GM19467 (cell line): ENCODE results near the gene HNRNPF.
"Not testable (repeated sequence)": the region's sequence is repeated elsewhere in the genome, so short reads cannot be mapped to it uniquely, and the experiment has no call there.

Experiments
- ATAC-seq: cut with Tn5 transposase; IDR thresholded peaks from one replicate; pipeline ENCODE4 v1.9.1; 2021; ENCODE audit warnings: mild to moderate bottlenecking, moderate library complexity; ENCODE audit not compliant: unreplicated experiment

HNRNPF gene, protein sequence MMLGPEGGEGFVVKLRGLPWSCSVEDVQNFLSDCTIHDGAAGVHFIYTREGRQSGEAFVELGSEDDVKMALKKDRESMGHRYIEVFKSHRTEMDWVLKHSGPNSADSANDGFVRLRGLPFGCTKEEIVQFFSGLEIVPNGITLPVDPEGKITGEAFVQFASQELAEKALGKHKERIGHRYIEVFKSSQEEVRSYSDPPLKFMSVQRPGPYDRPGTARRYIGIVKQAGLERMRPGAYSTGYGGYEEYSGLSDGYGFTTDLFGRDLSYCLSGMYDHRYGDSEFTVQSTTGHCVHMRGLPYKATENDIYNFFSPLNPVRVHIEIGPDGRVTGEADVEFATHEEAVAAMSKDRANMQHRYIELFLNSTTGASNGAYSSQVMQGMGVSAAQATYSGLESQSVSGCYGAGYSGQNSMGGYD

DNA sequence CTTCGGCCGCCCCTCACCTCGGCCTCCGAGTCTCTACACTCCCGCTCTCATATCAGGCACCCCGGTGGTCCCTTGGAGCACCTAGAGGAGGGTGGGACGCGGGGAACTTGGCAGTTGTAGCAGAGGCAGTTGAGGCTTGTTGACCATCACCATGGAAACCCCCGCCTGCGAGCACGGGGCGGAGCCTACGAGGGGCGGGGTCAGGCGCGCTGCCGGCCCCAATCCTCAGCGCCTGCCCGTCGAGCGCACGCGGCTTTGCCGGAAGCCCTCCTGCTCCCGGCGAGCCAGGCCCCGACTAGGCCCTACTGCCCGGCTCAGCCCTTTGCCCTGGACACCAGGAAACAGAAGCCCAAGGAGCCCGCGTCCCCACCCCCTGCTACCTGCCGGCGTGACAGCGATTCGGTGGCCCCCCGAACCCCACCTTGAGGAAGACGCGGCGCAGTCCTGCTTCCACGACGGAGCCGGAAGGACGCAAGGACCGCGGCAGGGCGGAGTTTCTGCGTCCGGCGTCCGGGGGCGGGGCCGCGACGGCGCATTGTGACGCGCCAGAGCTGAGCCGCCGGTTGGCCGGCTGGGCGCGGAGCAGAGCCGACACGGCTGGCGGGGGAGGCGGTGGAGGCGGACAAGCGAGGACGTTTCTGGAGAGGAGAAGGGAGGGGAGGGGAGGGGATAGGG lies at the start of gene HNRNPF:
TSS of gene HNRNPF (minus strand) at position 477 of the 675 bp plus-strand sequence. CDS start 21,302 bp downstream, outside the sequence.
- ATAC-seq = peak; percentile 66

GRCh38 chr10:43458227-43458626 lies 49.2 kb upstream of the HNRNPF start:
- ATAC-seq = no peak

GRCh38 chr10:43456561-43456960 lies 47.6 kb upstream of the HNRNPF start:
- not testable (repeated sequence) for ATAC-seq

DNA sequence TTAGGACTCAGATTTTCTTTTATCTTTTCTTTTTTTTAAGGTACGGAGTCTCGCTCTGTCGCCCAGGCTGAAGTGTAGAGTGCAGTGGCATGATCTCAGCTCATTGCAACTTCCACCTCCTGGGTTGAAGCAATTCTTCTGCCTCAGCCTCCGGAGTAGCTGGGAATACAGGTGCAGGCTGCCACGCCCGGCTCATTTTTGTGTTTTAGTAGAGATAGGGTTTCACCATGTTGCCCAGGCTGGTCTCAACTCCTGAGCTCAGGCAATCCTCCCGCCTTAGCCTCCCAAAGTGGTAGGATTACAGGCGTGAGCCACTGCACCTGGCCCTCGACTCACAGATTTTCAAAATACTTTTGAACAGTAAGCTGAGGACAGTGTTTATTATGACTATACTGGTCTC lies 45.0 kb upstream of the HNRNPF start:
- not testable (repeated sequence) for ATAC-seq

GRCh38 chr10:43453266-43453831 lies 44.4 kb upstream of the HNRNPF start:
- no peak for ATAC-seq

DNA sequence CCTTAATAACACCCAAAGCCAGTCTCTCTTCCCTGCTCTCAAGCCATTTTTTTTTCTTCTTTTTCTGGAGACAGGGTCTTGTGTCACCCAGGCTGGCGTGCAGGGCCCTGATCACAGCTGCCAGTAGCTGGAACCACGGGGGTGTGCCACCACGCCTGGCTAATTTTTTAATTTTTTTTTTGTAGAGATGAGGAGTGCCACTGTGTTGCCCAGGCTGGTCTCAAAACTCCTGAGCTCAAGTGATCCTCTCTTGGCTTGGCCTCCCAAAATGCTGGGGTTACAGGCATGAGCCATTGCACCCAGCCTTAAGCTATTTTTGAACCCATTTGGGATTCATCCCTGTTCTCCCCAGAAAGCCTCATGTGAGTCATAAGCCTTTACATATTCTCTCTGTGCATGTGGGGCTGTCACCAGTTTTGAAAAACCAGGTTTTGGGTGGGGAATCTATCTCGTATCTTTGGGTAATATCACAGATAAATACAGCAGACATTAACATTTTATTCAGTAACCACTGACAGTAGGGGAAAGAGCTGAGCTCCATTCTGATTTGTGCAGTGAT lies 43.4 kb upstream of the HNRNPF start:
- no peak for ATAC-seq

DNA sequence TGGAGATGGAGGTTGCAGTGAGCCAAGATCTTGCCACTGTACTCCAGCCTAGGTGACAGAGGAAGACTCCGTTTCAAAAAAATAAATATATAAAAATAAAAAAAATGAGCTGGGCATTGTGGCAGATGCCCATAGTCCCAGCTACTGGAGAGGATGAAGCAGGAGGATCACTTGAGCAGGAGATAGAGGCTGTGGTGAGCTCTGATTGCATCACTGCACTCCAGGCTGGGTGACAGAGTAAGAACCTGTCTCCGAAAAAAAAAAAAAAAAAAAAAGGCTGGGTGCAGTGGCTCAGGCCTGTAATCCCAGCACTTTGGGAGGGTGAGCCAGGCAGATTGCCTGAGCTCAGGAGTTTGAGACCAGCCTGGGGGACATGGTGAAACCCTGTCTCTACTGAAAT lies 39.8 kb upstream of the HNRNPF start:
- no peak for ATAC-seq

- not testable (repeated sequence) for ATAC-seq
Observed at GRCh38 chr10:43446219-43447017, 37.4 kb upstream of the HNRNPF start.

- ATAC-seq = no peak
Observed at GRCh38 chr10:43444897-43445466, 36.0 kb upstream of the HNRNPF start.

DNA sequence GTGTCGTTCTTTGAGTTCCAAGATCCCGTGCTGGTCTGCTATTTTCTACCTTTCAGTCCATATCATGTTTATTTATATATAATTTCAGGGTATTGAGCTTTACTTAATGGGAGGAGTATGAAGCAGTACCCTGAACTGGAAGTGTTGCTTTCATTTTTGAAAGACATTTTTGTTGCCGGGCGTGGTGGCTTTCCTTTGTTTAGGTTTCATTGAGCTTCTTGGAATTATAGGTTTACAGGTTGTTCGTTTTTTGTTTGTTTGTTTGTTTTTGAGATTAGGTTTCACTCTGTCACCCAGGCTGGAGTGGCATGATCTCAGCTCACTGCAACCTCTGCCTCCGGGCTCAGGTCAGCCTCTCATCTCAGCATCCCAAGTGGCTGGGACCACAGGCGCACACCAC lies 35.3 kb upstream of the HNRNPF start:
- ATAC-seq = no peak

DNA sequence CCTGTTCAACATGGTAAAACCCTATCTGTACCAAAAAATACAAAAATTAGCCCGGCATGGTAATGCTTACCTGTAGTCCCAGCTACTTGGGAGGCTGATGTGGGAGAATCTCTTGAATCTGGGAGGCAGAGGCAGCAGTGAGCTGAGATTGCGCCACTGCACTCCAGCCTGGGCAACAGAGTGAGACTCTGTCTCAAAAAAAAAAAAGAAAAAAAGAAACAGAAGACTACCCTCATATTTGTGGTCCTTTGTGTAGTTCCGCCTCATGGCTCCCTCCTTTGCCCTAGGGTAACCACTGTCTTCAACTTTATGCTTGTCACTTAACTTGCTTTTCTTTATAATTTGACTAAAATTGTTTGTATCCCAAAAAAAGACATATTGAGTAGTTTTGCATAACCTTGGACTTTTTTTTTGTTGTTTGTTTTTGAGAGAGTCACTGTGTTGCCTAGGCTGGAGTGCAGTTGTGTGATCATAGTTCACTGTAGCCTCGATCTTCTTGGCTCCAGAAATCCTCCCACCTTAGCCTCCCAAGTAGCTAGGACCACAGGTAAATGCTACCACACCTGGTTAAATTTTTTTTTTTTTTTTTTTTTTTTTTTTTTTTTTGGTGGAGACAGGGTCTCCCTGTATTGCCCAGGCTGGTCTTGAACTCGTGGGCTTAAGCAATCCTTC lies 31.6 kb upstream of the HNRNPF start:
- ATAC-seq = no peak

DNA sequence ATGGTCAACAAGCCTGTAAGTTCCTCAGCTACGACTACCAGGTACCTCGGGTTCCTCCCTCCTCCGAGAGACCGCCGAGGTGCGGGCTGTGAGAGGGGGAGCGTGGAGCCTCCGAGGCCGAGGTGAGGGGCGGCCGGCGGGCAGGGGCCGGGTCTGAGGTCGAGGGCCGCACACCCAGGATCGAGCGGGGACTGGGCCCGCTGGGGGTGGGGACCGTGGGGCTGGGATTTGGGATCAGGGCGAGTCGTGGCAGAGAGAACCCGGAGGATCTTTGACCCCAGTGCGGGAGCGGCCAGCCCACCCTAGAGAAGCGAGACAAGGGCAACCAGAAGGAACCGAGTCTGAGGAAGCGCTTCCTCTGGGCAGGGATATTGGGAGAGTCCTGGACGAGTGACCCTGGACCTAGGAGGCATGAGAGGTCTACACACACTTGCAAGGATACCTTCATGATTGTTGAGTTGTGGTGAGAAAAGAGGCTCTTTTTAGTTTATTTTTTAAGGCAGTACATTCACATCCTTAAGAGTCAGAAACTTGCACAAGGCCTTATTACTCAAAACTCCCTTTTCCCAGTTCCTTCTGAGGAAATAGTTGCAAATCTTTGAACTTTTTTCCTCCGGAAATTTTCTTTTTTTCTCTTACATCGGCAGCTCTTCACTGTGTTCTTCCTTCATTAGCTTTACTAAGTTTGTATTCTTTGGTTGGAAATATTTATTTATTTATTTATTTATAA lies 28.3 kb upstream of the HNRNPF start:
- no peak for ATAC-seq

- peak; percentile 98 for ATAC-seq
Observed at GRCh38 chr10:43436291-43437140, 27.5 kb upstream of the HNRNPF start, which contains the start of gene ZNF487. ZNF487 (plus strand) TSS chr10:43437111; CDS start chr10:43475814, 38,703 bp downstream.

DNA sequence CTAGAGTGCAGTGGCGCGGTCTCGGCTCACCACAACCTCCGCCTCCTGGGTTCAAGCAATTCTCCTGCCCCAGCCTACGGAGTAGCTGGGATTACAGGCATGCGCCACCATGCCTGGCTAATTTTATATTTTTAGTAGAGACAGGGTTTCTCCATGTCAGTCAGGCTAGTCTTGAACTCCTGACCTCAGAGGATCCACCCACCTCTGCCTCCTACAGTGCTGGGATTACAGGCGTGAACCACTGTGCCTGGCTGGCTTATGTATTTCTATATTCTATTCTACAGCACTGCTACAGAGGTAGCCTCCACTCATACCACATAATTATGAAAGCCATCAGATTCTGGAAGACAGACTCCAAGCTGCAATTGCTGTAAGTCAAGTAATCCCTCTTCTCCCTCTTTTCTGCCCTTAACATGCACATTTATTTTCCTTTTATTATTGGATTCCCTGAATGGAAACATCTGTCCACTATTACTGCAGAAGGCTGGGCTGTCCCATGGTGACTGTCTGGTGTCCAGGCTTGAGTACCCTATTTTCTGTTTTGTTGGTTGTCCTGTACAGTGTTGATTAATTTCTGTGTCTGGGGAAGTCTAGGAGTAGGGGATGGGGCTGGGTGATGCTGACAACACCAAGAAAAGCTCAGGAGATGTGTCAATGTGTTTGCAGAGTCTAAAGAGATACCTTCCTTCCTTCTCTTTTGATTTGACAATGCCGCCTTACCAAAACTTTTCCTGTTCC lies 22.1 kb upstream of the HNRNPF start:
- ATAC-seq = no peak

GRCh38 chr10:43427166-43427825 lies 18.3 kb upstream of the HNRNPF start:
- peak; percentile 81 for ATAC-seq

- ATAC-seq = not testable (repeated sequence)
Observed at GRCh38 chr10:43426476-43426875, 17.5 kb upstream of the HNRNPF start.

GRCh38 chr10:43424416-43424815 lies 15.4 kb upstream of the HNRNPF start:
- no peak for ATAC-seq
